Esophagus squamous epithelium (tissue), 4 donors: Measurements from ENCODE around the gene SMPDL3A.

ENCODE experiments used
- POLR2A ChIP-seq, 4 donors: fragments of 450-650 bp; IDR thresholded peaks; one replicate each; pipeline ENCODE4 v1.6.1; 2017; ENCODE audit warnings: antibody characterized with exemption in 4 of 4, mild to moderate bottlenecking in 4 of 4, moderate library complexity in 3 of 4
- TF ChIP-seq, protein P1 (sequence below), 6 experiments: fragments of 450-650 bp in 4 of 6; fragments of 200-600 bp in 2 of 6; sonication (generic) in 2 of 6; IDR thresholded peaks; one replicate each; pipeline ENCODE4 v1.5.1; 2016 to 2019; ENCODE audit warnings: antibody characterized with exemption in 6 of 6, mild to moderate bottlenecking in 4 of 6, moderate library complexity in 4 of 6

DNA sequence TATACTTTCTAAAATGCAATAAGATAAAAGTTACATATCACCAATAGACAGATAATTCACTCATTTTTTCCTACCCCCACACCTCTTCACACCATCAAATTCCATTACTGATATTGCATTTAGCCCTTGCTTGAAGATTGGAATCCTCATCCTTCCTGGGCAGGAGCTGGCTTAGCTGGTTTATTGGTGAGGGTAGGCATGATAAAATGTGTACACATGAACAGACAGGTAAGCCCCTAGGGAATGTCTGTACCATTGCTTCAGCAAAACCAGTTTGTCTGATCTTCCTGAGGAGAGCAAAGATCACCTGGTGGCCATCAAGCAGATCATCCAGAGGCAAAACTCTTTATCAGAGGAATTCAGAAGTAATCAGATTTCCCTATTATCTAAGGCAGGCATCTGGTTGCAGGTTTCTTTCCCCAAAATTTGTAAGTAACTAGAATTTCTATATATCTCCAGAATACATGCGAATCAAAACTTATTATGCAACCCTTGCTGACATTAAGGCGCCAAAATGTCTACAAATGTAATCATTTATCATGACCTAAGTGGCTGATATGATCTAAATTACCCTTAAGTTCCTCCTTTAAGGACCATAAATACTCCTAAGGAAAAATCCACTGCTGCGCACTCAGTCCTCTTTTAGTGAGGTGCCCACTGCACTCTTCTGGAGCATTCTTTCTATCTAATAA is 16.2 kb upstream of the SMPDL3A start:
- TF ChIP-seq, protein P1, sequence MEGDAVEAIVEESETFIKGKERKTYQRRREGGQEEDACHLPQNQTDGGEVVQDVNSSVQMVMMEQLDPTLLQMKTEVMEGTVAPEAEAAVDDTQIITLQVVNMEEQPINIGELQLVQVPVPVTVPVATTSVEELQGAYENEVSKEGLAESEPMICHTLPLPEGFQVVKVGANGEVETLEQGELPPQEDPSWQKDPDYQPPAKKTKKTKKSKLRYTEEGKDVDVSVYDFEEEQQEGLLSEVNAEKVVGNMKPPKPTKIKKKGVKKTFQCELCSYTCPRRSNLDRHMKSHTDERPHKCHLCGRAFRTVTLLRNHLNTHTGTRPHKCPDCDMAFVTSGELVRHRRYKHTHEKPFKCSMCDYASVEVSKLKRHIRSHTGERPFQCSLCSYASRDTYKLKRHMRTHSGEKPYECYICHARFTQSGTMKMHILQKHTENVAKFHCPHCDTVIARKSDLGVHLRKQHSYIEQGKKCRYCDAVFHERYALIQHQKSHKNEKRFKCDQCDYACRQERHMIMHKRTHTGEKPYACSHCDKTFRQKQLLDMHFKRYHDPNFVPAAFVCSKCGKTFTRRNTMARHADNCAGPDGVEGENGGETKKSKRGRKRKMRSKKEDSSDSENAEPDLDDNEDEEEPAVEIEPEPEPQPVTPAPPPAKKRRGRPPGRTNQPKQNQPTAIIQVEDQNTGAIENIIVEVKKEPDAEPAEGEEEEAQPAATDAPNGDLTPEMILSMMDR (IDR thresholded peaks at IDR 0.05): peak in 1 of 6 experiments; percentile 29
- TF ChIP-seq POLR2A (IDR thresholded peaks at IDR 0.05): no peak
